ENCODE data around the gene AQP7.

- TF ChIP-seq CTCF (IDR thresholded peaks at IDR 0.05; ENCODE audit: low read depth, low read length) (no peak), EZH2phosphoT487 (IDR thresholded peaks at IDR 0.05; ENCODE audit: low read depth) (no peak)
These were observed 24.5 kb upstream of the AQP7 start for GRCh38 chr9:33426843-33427293.
